Parathyroid adenoma (tissue), 2 donors: Measurements from ENCODE around the gene TIAM2.

Source experiments
- H2AFZ ChIP-seq: fragments of 300-600 bp; sonication (generic); one replicate; pipeline ENCODE4 v1.7.0; 2017; ENCODE audit warnings: antibody characterized with exemption, mild to moderate bottlenecking
- H3K27ac ChIP-seq: fragments of 300-600 bp; sonication (generic); one replicate; pipeline ENCODE4 v1.7.0; 2017
- H3K27me3 ChIP-seq: fragments of 300-600 bp; sonication (generic); one replicate; pipeline ENCODE4 v1.7.0; 2017; ENCODE audit warnings: low read length; ENCODE audit not compliant: control insufficient read depth, insufficient read depth
- H3K36me3 ChIP-seq: fragments of 300-600 bp; sonication (generic); one replicate; pipeline ENCODE4 v1.7.0; 2017; ENCODE audit warnings: low read length; ENCODE audit not compliant: control insufficient read depth, insufficient read depth
- H3K4me1 ChIP-seq: fragments of 300-600 bp; sonication (generic); one replicate; pipeline ENCODE4 v1.7.0; 2017; ENCODE audit warnings: control low read depth
- H3K4me2 ChIP-seq: fragments of 300-600 bp; sonication (generic); one replicate; pipeline ENCODE4 v1.7.0; 2017; ENCODE audit warnings: low read length
- H3K4me3 ChIP-seq: fragments of 300-600 bp; sonication (generic); one replicate; pipeline ENCODE4 v1.7.0; 2017; ENCODE audit warnings: low read depth, low read length
- H3K79me2 ChIP-seq: fragments of 300-600 bp; sonication (generic); one replicate; pipeline ENCODE4 v1.7.0; 2017; ENCODE audit warnings: control low read depth
- H3K9ac ChIP-seq: fragments of 300-600 bp; sonication (generic); one replicate; pipeline ENCODE4 v1.7.0; 2017; ENCODE audit warnings: mild to moderate bottlenecking
- H3K9me3 ChIP-seq: fragments of 300-600 bp; sonication (generic); one replicate; pipeline ENCODE4 v1.7.0; 2017; ENCODE audit warnings: low read length; ENCODE audit not compliant: control insufficient read depth
- TF ChIP-seq, protein P1 (sequence below): fragments of 300-600 bp; sonication (generic); IDR thresholded peaks from one replicate; pipeline ENCODE4 v1.7.0; 2017; ENCODE audit warnings: antibody characterized with exemption, mild to moderate bottlenecking
- donor health status: primary hyperparathyroidism.

TIAM2 gene

DNA sequence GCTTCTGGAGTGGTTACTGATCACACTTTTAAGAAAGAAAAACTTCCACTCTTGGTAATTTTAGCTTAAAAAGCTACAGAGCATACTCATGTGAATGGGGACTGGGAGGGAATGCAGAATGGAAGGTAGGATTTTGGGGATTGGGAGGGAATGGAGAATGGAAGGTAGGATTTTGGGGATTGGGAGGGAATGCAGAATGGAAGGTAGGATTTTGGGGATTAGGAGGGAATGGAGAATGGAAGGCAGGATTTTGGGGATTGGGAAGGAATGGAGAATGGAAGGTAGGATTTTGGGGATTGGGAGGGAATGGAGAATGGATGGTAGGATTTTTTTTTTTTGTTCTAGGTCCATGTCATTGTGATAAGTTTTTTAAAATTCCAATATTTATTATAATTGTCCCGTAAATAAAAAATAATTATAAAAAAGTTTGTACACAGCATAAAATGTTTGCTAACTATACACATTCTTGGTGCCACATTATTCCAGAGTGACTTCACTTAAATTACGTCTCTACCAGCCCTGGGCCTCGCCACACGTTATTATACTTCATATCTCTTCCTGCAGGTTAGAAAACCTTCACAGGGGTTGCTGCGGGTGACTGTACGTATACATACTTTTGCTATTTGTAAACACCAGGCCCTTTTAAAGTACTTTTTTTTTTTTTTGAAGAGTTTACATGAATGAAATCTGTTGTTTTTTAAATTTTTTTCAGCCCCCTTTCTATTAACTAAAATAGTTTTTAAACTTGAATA is 127.3 kb downstream of the TIAM2 start:
- no peaks in the 10 kb centered on the region for H3K36me3 ChIP-seq
- TF ChIP-seq, protein P1, sequence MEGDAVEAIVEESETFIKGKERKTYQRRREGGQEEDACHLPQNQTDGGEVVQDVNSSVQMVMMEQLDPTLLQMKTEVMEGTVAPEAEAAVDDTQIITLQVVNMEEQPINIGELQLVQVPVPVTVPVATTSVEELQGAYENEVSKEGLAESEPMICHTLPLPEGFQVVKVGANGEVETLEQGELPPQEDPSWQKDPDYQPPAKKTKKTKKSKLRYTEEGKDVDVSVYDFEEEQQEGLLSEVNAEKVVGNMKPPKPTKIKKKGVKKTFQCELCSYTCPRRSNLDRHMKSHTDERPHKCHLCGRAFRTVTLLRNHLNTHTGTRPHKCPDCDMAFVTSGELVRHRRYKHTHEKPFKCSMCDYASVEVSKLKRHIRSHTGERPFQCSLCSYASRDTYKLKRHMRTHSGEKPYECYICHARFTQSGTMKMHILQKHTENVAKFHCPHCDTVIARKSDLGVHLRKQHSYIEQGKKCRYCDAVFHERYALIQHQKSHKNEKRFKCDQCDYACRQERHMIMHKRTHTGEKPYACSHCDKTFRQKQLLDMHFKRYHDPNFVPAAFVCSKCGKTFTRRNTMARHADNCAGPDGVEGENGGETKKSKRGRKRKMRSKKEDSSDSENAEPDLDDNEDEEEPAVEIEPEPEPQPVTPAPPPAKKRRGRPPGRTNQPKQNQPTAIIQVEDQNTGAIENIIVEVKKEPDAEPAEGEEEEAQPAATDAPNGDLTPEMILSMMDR: no peak
- no peak overlapping the region for H3K4me3 ChIP-seq
- no peaks in the 10 kb centered on the region for H3K4me1 ChIP-seq
- no peak overlapping the region for H3K4me2 ChIP-seq
- no peak overlapping the region for H3K9ac ChIP-seq
- no peaks in the 10 kb centered on the region for H3K9me3 ChIP-seq
- H3K79me2 ChIP-seq: no peaks in the 10 kb centered on the region
- H3K27ac ChIP-seq: no peak overlapping the region
- H2AFZ ChIP-seq: no peak overlapping the region
- H3K27me3 ChIP-seq: no peaks in the 10 kb centered on the region

DNA sequence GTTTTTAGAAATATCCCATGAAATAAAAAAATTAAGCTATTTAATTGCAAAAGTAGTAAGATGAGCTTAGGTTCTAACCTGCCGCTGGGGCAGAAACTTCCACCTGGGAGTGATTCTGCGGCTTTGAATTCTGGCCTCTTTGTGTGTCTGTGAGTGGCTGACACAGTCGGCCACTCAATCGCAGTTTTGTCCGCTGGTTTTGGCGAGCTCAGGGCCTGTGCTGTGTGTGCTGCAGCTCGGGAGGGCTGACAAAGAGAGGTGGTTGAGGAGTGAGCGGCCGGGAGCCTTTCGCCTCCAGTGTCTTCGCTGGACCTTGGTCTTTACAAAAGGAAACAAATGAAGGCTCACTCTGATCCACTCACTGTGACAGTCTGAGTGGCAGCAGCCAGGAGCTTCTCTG is 128.4 kb downstream of the TIAM2 start:
- no peak overlapping the region for H2AFZ ChIP-seq
- H3K36me3 ChIP-seq: no peaks in the 10 kb centered on the region
- H3K4me3 ChIP-seq: no peak overlapping the region
- TF ChIP-seq, protein P1: no peak
- H3K79me2 ChIP-seq: no peaks in the 10 kb centered on the region
- H3K9ac ChIP-seq: no peak overlapping the region
- no peak overlapping the region for H3K4me2 ChIP-seq
- no peak overlapping the region for H3K27ac ChIP-seq
- H3K4me1 ChIP-seq: no peaks in the 10 kb centered on the region
- H3K27me3 ChIP-seq: no peaks in the 10 kb centered on the region
- no peaks in the 10 kb centered on the region for H3K9me3 ChIP-seq

DNA sequence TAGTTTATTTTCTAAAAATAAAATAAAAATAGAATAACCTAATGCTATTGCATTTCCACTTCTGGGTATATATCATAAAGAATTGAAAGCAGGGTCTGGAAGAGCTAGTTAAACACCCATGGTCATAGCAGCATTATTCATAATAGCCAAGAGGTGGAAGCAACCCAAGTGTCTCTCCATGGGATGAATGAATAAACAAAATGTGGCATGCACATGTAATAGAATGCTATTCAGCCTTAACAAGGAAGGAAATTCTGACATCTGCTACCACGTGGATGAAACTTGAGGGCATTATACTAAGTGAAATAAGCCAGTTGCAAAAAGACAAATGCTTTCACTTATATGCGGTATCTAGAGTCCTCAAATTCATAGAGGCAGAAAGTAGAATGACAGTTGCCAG is 130.8 kb downstream of the TIAM2 start:
- Histone ChIP-seq H3K79me2 (no peaks in the 10 kb centered on the region), H3K27me3 (no peaks in the 10 kb centered on the region), H3K36me3 (no peaks in the 10 kb centered on the region), H3K4me1 (no peaks in the 10 kb centered on the region), H3K4me2 (no peak overlapping the region), H3K9me3 (no peaks in the 10 kb centered on the region), H2AFZ (no peak overlapping the region), H3K4me3 (no peak overlapping the region), H3K27ac (no peak overlapping the region), H3K9ac (no peak overlapping the region)
- TF ChIP-seq, protein P1: no peak

DNA sequence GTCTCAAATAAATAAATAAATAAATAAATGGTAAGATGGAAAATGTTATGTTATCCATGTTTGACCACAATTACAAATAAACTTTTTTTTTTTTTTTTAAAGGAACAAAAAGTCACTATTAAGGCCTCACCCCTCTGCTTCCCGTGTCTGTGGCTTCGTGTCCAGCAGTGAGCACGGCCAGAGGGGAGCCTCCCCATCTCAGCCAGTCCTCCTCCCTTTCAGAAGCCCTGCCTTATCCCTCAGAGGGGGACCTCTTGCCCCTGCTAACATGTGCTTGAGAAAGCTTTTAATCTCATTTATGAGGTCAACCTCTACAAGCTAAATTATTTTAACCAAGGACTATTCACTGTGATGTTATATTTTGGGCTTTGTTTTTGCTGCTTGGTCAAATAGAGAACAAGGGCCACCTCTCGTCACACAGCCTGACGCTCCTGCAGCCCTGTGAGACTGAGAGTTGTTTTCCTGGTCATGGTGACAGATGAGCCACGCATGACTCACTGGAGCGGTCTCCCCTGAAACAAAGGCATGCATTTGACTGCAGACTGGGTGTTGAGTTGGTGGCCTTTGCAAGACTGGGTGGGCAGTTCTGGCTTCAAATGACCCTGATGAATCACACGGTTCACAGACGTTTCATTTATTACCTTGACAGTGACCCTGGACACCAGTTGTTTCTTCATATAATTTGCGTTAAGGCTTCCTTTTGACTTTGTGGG is 131.8 kb downstream of the TIAM2 start:
- Histone ChIP-seq H3K4me2 (no peak overlapping the region), H3K9me3 (no peaks in the 10 kb centered on the region), H2AFZ (no peak overlapping the region), H3K27ac (no peak overlapping the region), H3K9ac (no peak overlapping the region), H3K27me3 (no peaks in the 10 kb centered on the region), H3K4me3 (no peak overlapping the region), H3K36me3 (no peaks in the 10 kb centered on the region), H3K4me1 (no peaks in the 10 kb centered on the region), H3K79me2 (no peaks in the 10 kb centered on the region)
- TF ChIP-seq, protein P1: no peak
